ENCODE data around the gene PSMC5.
"Not testable (repeated sequence)": the region's sequence is repeated elsewhere in the genome, so short reads cannot be mapped to it uniquely, and the experiment has no call there.

Gene PSMC5

DNA sequence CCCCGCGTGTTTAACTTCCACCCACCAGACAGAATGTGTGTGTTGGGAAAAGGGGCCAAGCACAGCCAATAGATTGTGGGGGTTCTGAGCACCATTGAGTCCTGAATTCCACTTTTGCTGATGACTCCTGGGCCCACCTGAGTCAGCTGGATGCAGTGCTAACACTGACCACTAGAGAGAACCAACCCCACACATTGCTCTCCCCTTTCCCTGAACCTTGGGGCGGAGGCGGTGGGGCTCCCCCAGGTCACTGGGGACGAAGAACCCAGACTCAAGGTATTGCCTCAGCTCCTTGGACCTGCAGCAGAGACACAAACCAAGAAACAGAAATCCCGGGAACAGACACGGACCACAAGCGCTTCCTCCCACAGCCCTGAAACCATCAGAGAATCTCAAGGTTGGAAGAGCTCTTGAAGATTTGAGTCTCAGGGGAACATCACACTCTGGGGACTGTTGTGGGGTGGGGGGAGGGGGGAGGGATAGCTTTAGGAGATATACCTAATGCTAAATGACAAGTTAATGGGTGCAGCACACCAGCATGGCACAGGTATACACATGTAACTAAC, 46.9 kb downstream of the PSMC5 start:
- DNase-seq = not testable (repeated sequence)

DNA sequence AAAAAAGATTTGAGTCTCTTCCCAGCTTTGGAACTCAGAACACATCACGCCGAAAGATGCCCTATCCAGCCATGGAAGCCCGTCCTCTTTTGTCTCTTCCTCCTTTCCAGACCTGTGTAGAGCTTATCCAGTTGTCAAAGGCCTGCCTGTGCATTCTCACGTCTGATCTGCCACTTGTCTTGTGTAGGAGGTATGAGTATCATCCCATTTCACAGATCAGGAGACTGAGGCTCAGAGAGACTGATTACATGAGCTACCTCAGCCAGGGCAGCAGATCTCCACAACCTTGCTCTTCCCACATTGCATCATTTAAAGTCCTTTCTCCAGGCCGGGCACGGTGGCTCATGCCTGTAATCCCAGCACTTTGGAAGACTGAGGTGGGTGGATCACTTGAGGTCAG, 47.5 kb downstream of the PSMC5 start:
- not testable (repeated sequence) for DNase-seq

DNA sequence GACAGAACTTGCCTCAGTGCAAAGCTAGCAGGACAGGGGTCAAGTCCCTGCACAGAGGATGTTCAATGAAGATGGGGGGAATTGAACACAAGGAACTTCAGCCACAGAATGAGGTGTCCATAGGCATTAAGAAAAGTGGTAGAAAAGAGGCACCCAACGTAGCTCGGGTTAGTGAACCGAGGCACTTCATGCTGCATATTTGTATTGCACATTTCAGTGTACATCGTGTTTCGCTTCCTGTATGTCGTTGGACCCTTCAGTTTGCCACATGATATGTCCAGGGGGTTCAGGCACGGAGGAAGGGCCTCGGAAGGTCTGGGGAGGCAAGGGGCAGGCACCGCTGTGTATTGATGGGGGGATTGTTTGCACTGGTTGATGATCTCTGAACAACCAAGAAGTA, 51.2 kb downstream of the PSMC5 start:
- not testable (repeated sequence) for DNase-seq

DNA sequence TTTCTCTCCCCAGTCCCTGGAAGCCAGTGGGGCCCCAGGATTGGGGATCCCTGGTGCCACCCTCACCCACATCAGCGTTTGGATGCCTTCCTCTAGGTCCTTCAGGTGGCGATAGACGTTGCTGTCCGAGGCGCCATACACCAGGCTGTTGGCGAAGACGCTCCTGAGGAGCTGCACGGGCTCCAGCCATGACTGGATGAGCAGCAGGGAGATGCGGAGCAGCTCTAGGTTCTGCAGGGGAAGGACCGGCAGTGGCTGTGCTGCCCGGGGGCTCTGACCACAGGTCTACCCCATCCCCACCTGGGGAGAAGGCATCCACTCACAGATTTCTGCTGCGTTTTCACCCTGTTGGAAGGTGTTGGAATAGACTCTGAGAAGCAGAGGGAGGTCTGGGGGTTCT, 53.5 kb downstream of the PSMC5 start:
- DNase-seq = no peak

DNA sequence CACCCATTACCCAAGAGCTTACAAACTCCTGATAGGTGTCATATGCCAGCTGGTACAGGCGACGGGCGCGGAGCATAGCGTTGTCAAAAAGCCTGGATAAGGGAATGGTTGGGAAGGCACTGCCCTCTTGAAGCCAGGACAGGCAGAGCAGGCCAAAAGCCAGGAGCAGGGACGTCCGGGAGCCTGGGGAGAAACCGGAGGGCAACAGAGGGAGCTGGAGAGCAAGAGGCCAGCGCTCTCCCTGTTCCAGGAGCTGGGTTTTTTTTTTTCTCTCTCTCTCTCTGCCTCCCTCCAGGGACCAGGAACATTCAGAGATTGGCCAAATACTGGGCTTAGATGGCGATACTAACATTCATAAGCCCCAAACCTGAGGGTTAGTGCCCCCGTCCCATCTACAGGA, 54.1 kb downstream of the PSMC5 start:
- not testable (repeated sequence) for DNase-seq

All from SHP77 (cell line).